ENCODE measurements around the gene FAM156B.

DNA sequence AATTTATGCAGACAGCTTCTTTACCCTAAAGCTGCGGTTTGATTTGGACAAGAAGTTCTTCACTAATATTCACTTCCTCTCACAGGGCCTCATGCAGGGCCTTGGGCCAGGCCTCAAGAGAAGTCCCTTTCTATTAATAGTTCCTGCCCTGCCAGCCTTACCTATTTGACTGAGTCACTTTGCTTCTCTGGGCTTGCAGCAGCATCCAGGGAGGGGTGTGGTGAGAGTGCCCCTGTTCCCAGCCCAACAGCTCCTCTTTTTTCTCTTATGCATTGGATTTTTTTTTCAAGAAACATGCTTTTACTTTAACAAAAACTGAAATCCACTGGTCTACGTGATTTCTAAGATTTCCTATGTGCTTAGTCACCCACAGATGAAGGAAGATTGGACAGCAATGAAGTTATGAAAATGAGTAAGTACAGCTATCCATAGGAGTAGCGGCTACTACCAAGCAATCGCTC lies 26.7 kb downstream of the FAM156B start:
- TF ChIP-seq EZH2 (IDR thresholded peaks at IDR 0.05; ENCODE audit: borderline replicate concordance, low read depth, low read length, poor library complexity, severe bottlenecking) (no peak), CTCF (conservative IDR thresholded peaks at IDR 0.05; ENCODE audit: low read depth, low read length) (no peak)
